C4-2B (cell line): ENCODE results near the gene FHDC1.

Experiments
- ZFX ChIP-seq: fragments of 450-650 bp; IDR thresholded peaks from 2 replicates; pipeline ENCODE4 v1.6.1; 2017
- TF ChIP-seq, protein P1 (sequence below): fragments of 450-650 bp; conservative IDR thresholded peaks from 2 replicates; pipeline ENCODE4 v1.5.1; 2017; ENCODE audit warnings: mild to moderate bottlenecking

DNA sequence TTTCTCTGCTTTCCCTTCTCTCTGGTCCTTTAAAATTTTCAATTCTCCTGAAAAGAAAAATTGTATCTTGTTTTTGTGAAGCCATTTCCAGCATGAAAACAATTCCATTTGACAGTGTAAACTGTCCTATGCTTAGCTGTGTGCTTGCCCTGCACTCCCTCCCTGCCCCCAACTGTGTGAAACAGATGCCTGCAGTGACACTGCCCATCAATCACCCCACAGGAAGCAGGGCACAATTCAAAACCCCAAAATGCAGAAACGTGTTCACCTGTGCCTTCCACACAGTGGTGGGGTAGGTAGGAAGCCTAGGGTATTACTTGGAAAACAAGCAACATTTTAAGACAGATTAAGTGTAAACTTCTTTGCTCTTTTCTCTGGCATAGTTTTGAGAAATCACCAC, 6.2 kb upstream of the FHDC1 start:
- TF ChIP-seq, protein P1, sequence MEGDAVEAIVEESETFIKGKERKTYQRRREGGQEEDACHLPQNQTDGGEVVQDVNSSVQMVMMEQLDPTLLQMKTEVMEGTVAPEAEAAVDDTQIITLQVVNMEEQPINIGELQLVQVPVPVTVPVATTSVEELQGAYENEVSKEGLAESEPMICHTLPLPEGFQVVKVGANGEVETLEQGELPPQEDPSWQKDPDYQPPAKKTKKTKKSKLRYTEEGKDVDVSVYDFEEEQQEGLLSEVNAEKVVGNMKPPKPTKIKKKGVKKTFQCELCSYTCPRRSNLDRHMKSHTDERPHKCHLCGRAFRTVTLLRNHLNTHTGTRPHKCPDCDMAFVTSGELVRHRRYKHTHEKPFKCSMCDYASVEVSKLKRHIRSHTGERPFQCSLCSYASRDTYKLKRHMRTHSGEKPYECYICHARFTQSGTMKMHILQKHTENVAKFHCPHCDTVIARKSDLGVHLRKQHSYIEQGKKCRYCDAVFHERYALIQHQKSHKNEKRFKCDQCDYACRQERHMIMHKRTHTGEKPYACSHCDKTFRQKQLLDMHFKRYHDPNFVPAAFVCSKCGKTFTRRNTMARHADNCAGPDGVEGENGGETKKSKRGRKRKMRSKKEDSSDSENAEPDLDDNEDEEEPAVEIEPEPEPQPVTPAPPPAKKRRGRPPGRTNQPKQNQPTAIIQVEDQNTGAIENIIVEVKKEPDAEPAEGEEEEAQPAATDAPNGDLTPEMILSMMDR = no peak
- no peak for TF ChIP-seq ZFX
